DOHH2 (cell line): ENCODE measurements around the gene MADD.
A peak's percentile ranks its signal among the peaks of the same experiment; 100 is the strongest.

Source experiments
- H3F3A ChIP-seq: fragments of 200-600 bp; sonication (generic), shearing (Covaris generic); 2 replicates; pipeline ENCODE4 v1.6.0; 2016; ENCODE audit warnings: antibody characterized with exemption, mild to moderate bottlenecking; ENCODE audit not compliant: control insufficient read depth, insufficient read depth
- H3K27ac ChIP-seq: fragments of 200-600 bp; sonication (generic); 2 replicates; pipeline ENCODE4 v1.5.1; 2014; ENCODE audit warnings: low read depth, mild to moderate bottlenecking, low read length, moderate library complexity
- H3K27me3 ChIP-seq: fragments of 200-600 bp; sonication (generic); 2 replicates; pipeline ENCODE4 v1.6.1; 2014; ENCODE audit warnings: mild to moderate bottlenecking, low read length, mixed read lengths; ENCODE audit not compliant: control insufficient read depth
- H3K36me3 ChIP-seq: fragments of 200-600 bp; sonication (generic); 2 replicates; pipeline ENCODE4 v1.6.1; 2014; ENCODE audit warnings: mild to moderate bottlenecking, low read length, moderate library complexity, mixed read lengths; ENCODE audit not compliant: control insufficient read depth
- H3K4me1 ChIP-seq: fragments of 200-600 bp; sonication (generic); 2 replicates; pipeline ENCODE4 v1.6.1; 2014; ENCODE audit warnings: mild to moderate bottlenecking, low read length, mixed read lengths; ENCODE audit not compliant: control insufficient read depth
- H3K4me2 ChIP-seq: fragments of 200-600 bp; sonication (generic); 2 replicates; pipeline ENCODE4 v1.6.0; 2014; ENCODE audit warnings: mild to moderate bottlenecking, low read length, moderate library complexity
- H3K4me3 ChIP-seq: fragments of 200-600 bp; sonication (generic); 2 replicates; pipeline ENCODE4 v1.5.1; 2014; ENCODE audit warnings: mild to moderate bottlenecking, low read length, mixed read lengths
- H3K79me2 ChIP-seq: fragments of 200-600 bp; sonication (generic); 2 replicates; pipeline ENCODE4 v1.6.1; 2014; ENCODE audit warnings: mild to moderate bottlenecking, low read length, mixed read lengths; ENCODE audit not compliant: control insufficient read depth
- H3K9me2 ChIP-seq: fragments of 200-600 bp; sonication (generic); replicated peaks from 2 replicates; pipeline ENCODE4 v1.6.1; 2014; ENCODE audit warnings: mild to moderate bottlenecking, low read length, mixed read lengths; ENCODE audit not compliant: control insufficient read depth
- H3K9me3 ChIP-seq: fragments of 200-600 bp; sonication (generic); 2 replicates; pipeline ENCODE4 v1.6.1; 2014; ENCODE audit warnings: antibody characterized with exemption, low read length, mixed read lengths; ENCODE audit not compliant: control insufficient read depth, insufficient read depth
- H4K20me1 ChIP-seq: fragments of 200-600 bp; sonication (generic); 2 replicates; pipeline ENCODE4 v1.6.0; 2014; ENCODE audit warnings: low read depth, mild to moderate bottlenecking, antibody characterized with exemption, low read length, moderate library complexity; ENCODE audit not compliant: control insufficient read depth, insufficient read depth
- CTCF ChIP-seq: fragments of 200-600 bp; sonication (generic); IDR thresholded peaks from one replicate; pipeline ENCODE4 v1.5.1; 2014; ENCODE audit warnings: antibody characterized with exemption, mild to moderate bottlenecking, low read depth, low read length; ENCODE audit not compliant: poor library complexity, severe bottlenecking
- EZH2phosphoT487 ChIP-seq: fragments of 200-600 bp; sonication (generic); IDR thresholded peaks from 2 replicates; pipeline ENCODE4 v1.6.1; 2017; ENCODE audit warnings: borderline replicate concordance, mild to moderate bottlenecking, antibody characterized with exemption, low read length, moderate library complexity, mixed read lengths

The MADD gene

GRCh38 chr11:47354913-47355282, 85.0 kb downstream of the MADD start:
- H3K79me2 ChIP-seq: peaks cover 5% of the 10 kb centered on the region
- TF ChIP-seq CTCF (no peak), EZH2phosphoT487 (no peak)
- H3K36me3 ChIP-seq: peaks cover 27% of the 10 kb centered on the region
- H3K4me2 ChIP-seq: no peak overlapping the region
- no peaks in the 10 kb centered on the region for H4K20me1 ChIP-seq
- peaks cover 8% of the 10 kb centered on the region; the same call in 1 of the 2 replicates for H3F3A ChIP-seq
- H3K4me1 ChIP-seq: no peaks in the 10 kb centered on the region; the same call in 1 of the 2 replicates
- no peak overlapping the region for H3K4me3 ChIP-seq
- peaks cover 8% of the 10 kb centered on the region; the same call in 1 of the 2 replicates for H3K9me3 ChIP-seq
- H3K27ac ChIP-seq: no peak overlapping the region
- no peaks in the 10 kb centered on the region for H3K27me3 ChIP-seq
- H3K9me2 ChIP-seq: no peaks in the 10 kb centered on the region

DNA sequence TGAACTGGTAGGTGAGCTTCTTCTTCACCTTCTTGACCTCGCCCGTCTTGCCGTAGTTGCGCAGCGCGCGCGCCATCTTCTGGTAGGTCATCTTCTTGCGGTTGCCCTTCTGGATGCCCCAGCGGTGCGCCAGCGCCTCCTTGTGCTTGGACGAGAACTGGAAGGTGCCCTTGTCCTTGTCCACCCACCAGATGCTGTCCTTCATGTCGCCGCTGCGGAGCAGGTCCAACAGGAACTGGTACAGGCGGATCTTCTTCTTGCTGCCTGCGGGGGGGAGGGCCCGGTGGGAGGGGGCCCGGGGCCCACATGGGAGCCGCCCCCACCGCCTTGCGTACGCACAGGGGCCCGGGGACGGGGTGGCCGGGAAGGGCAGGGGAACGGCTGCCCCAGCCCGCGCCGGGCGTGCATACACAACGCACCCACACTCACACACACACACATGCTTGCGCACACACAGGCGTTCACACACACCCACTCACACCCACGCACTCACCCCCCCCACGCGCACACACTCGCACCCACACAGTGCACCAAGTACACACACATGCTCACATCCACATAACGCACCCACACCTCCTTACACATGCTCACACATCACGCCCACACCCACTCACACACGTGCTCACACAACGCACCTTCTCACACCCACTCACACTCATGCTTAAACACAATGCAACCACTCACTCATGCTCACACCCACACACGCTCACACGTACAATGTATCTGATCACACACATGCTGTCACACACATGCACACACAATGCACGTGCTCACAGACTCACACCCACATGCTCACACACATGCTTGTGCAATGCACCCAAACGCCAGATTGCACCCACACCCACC, 85.6 kb downstream of the MADD start:
- H3K36me3 ChIP-seq: peaks cover 32% of the 10 kb centered on the region
- H3K4me2 ChIP-seq: no peak overlapping the region
- no peaks in the 10 kb centered on the region for H3K27me3 ChIP-seq
- H4K20me1 ChIP-seq: no peaks in the 10 kb centered on the region
- no peaks in the 10 kb centered on the region for H3K9me2 ChIP-seq
- peaks cover 8% of the 10 kb centered on the region; the same call in 1 of the 2 replicates for H3F3A ChIP-seq
- H3K27ac ChIP-seq: no peak overlapping the region
- H3K4me3 ChIP-seq: no peak overlapping the region
- peaks cover 9% of the 10 kb centered on the region for H3K79me2 ChIP-seq
- peaks cover 8% of the 10 kb centered on the region; the same call in 1 of the 2 replicates for H3K9me3 ChIP-seq
- H3K4me1 ChIP-seq: no peaks in the 10 kb centered on the region; the same call in 1 of the 2 replicates
- peak; percentile 36 for TF ChIP-seq CTCF
- TF ChIP-seq EZH2phosphoT487: no peak

DNA sequence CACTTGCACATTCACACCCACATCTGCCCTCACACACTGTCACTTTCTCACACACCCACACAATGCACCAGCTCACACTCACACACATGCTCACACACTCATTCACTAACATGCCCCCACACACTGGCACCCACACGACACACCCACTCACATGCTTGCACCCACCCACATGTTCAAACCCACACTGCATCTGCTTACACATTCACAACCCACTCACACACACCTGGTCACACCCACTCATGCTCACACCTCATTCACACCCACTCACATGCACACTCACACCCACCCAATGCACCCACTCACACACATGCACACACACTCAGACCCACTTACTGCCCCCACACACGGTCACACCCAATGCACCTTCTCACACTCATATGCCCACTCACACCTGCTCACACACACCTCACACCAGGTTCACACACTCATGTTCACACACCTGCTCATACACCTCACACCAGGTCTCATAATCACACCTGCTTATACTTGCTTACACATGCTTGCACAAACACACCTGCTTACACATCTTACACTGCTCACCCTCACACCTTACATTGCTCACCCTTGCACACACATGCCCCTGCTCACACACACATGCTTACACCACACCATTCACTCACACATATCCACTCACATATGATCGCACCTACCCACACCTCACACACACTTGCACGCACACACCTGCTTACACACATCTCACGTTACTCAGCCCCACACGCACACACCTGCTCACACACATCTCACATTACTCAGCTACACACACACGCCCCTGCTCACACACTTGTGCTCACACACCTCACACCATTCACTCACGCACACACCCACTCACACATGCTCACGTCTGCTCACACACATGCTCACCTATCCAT, 86.4 kb downstream of the MADD start:
- Histone ChIP-seq H3K36me3 (peaks cover 32% of the 10 kb centered on the region), H4K20me1 (no peaks in the 10 kb centered on the region), H3K4me2 (no peak overlapping the region), H3K79me2 (peaks cover 12% of the 10 kb centered on the region), H3K9me3 (peaks cover 8% of the 10 kb centered on the region; the same call in 1 of the 2 replicates), H3K27me3 (no peaks in the 10 kb centered on the region), H3K4me1 (no peaks in the 10 kb centered on the region; the same call in 1 of the 2 replicates), H3K4me3 (no peak overlapping the region), H3K9me2 (no peaks in the 10 kb centered on the region), H3F3A (peaks cover 8% of the 10 kb centered on the region; the same call in 1 of the 2 replicates), H3K27ac (no peak overlapping the region)
- no peak for TF ChIP-seq CTCF
- no peak for TF ChIP-seq EZH2phosphoT487
